ENCODE measurements around the gene BLOC1S5. TPM values are rescaled to one million over a fixed set of nuclear protein-coding genes. Genes with fewer than 3 reads are reported as not detected.
A peak's percentile ranks its signal among the peaks of the same experiment; 100 is the strongest.

Gene BLOC1S5, protein sequence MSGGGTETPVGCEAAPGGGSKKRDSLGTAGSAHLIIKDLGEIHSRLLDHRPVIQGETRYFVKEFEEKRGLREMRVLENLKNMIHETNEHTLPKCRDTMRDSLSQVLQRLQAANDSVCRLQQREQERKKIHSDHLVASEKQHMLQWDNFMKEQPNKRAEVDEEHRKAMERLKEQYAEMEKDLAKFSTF
- 9.7 and 15.7 TPM in 2 replicates for total RNA-seq

DNA sequence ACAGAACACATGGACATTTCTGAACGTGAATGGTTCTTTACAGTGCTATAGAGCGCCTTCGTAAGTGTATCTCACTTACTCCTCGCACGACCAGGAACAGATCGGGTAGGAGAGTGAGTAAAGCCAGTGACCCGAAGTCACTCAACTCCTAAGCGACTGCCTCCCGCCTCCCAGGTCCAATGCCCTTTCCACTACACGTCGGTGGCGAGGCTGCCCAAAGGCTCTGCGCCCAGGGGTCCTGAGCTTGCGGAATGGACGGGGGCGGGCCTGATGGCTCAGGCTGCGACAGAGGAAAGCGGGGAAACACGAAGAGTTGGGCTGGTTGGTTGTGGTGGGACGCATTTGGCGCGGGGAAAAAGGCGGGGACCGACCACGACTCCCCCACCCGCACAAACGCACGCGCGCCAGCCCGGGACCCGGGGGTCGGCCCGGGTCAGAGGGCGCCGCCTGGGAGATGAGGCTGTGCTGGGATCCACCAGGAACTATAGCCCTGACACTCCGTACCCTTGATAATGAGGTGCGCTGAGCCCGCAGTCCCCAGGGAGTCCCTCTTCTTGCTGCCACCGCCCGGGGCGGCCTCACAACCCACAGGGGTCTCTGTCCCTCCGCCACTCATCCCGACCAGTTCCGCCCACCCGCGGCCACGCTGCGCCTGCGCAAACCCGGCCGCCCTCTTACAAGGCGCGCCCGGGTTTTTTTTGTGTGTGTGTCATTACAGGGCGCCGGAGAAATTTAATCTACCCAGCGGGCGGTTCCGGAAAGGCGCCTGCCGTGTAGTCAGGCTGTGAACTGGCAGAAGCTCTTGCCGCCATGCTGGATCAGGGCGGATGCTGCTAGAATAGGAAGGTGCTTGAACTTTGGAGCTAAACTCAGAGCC is at the start of gene BLOC1S5:
BLOC1S5 (minus strand) TSS at position 629 of the 877 bp plus-strand sequence; CDS start at position 616, 13 bp downstream.
- TF ChIP-seq, protein P1, sequence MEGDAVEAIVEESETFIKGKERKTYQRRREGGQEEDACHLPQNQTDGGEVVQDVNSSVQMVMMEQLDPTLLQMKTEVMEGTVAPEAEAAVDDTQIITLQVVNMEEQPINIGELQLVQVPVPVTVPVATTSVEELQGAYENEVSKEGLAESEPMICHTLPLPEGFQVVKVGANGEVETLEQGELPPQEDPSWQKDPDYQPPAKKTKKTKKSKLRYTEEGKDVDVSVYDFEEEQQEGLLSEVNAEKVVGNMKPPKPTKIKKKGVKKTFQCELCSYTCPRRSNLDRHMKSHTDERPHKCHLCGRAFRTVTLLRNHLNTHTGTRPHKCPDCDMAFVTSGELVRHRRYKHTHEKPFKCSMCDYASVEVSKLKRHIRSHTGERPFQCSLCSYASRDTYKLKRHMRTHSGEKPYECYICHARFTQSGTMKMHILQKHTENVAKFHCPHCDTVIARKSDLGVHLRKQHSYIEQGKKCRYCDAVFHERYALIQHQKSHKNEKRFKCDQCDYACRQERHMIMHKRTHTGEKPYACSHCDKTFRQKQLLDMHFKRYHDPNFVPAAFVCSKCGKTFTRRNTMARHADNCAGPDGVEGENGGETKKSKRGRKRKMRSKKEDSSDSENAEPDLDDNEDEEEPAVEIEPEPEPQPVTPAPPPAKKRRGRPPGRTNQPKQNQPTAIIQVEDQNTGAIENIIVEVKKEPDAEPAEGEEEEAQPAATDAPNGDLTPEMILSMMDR (IDR thresholded peaks at IDR 0.05; ENCODE audit: insufficient read depth, low read length, severe bottlenecking): no peak
- FAIRE-seq (no peak), DNase-seq (ENCODE audit: low read depth) (peak; percentile 91)
- Histone ChIP-seq H3K4me3 (ENCODE audit: low read depth, low read length) (peak within 1 kb of the TSS; percentile 77), H3K27me3 (ENCODE audit: control insufficient read depth, insufficient read depth, low read length) (no peaks in the 10 kb centered on the region), H3K36me3 (ENCODE audit: control insufficient read depth, insufficient read depth, low read length) (no peaks in the 10 kb centered on the region)

DNA sequence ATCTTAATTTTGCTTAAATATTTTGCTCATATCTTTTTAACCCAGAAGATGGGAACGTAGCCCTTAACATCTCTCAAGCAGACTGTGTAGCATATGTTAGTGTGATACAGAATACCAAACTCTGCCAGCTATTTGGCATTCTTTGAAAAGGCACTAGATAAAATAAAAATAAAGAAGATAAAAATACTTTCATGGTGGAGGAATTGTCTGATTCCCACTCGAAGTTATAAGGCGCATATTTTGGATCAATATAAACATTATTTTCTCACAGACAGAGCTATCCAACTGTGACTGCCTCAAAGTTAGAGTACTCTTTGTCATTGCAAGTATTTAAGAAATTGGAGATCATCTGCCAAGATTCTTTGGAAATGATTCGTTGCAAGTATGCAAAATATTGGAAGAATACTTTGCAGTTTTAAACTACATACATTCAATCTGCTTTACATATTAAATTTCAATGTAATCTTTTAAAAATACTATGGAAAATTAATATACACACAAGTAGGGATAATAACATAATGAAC is 49.0 kb upstream of the BLOC1S5 start:
- no peak for DNase-seq (ENCODE audit: low read depth)
- no peak for FAIRE-seq
- TF ChIP-seq, protein P1 (IDR thresholded peaks at IDR 0.05; ENCODE audit: insufficient read depth, low read length, severe bottlenecking): no peak
- Histone ChIP-seq H3K27me3 (ENCODE audit: control insufficient read depth, insufficient read depth, low read length) (no peaks in the 10 kb centered on the region), H3K36me3 (ENCODE audit: control insufficient read depth, insufficient read depth, low read length) (no peaks in the 10 kb centered on the region), H3K4me3 (ENCODE audit: low read depth, low read length) (no peak overlapping the region)

DNA sequence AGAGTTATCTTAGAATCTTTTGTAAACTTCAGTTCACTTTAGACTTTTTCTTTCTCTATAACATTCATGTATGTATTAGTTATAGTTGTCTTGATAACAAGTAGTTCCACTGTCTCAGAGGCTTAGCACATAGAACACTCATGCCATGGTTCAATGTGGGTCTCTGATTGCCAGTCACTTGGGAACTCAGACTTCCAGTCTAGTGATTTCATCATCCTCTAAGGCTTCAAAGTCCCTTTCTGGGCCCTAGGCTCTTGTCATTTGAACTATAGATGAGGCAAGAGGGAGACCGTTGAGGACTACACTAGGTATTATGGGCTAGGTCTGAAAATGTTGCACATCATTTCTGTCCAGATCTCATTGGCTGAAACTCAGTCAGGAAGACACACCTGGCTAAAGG is 46.5 kb upstream of the BLOC1S5 start:
- Histone ChIP-seq H3K36me3 (ENCODE audit: control insufficient read depth, insufficient read depth, low read length) (no peaks in the 10 kb centered on the region), H3K27me3 (ENCODE audit: control insufficient read depth, insufficient read depth, low read length) (no peaks in the 10 kb centered on the region), H3K4me3 (ENCODE audit: low read depth, low read length) (no peak overlapping the region)
- TF ChIP-seq, protein P1 (IDR thresholded peaks at IDR 0.05; ENCODE audit: insufficient read depth, low read length, severe bottlenecking): no peak
- DNase-seq (ENCODE audit: low read depth) (no peak), FAIRE-seq (no peak)

DNA sequence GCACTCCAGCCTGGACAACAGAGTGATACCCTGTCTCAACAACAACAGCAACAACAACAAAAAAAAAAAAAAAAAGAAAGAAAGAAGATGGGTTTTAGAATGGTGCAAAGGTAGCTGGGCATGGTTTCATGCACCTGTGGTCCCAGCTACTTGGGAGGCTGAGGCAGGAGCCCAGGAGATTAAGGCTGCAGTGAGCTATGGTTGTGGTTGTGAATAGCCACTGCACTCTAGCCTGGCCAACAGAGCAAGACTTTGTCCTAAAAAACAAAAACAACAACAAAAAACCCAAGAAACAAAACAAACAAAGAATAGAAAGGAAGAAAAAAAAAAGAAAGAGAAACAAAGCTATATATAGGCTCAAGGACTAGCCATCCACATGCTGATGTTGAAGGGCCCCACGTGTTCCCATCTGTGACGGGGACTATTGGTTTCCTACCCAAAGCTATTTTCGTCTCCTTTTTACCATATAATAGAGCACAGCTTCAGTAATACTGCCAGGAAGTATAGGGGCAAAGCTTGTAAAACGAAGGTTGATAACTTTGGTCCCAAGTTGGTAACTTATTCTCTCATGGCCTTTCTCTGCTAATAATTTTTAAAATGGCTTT is 46.0 kb upstream of the BLOC1S5 start:
- FAIRE-seq (no peak), DNase-seq (ENCODE audit: low read depth) (no peak)
- Histone ChIP-seq H3K36me3 (ENCODE audit: control insufficient read depth, insufficient read depth, low read length) (no peaks in the 10 kb centered on the region), H3K4me3 (ENCODE audit: low read depth, low read length) (no peak overlapping the region), H3K27me3 (ENCODE audit: control insufficient read depth, insufficient read depth, low read length) (no peaks in the 10 kb centered on the region)
- TF ChIP-seq, protein P1 (IDR thresholded peaks at IDR 0.05; ENCODE audit: insufficient read depth, low read length, severe bottlenecking): no peak

DNA sequence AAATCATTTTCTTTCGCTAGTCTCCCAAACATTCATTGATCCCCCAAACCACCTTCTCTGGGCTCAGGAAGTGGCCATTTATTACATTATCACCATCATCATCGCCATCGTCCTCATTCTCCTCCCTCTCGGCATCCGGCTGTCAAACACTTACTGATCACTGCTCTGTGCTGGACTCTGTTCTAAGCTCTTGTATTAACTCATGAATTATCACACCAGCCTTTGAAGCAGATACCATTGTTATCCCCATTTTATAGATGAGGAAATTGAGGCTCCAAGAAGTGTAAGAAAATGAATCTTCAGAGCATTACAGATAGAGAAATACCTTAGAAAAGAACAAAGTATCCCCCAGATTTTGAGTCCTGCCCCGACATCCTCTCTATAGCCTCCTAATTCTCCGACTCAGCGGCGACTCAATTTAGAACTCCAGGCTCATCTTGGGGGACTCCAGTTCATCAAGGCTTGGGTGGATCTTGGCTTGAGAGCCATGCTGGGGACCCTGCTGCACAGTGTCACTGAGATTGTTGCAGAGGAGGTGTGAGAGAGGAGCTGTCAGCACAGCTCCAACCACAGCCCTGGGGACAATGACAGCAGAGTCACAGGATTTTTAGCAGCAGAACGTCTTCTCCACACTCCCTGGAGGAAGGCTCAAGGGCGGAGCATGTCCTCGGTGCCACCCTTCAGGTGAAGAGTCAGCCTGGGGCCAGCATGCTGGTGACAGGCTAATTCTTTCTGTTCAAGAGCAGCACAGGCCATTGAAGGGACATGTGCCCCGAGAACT is 44.8 kb upstream of the BLOC1S5 start:
- DNase-seq (ENCODE audit: low read depth) (no peak), FAIRE-seq (no peak)
- no peaks in the 10 kb centered on the region for H3K36me3 ChIP-seq (ENCODE audit: control insufficient read depth, insufficient read depth, low read length)
- TF ChIP-seq, protein P1 (IDR thresholded peaks at IDR 0.05; ENCODE audit: insufficient read depth, low read length, severe bottlenecking): no peak
- no peak overlapping the region for H3K4me3 ChIP-seq (ENCODE audit: low read depth, low read length)
- no peaks in the 10 kb centered on the region for H3K27me3 ChIP-seq (ENCODE audit: control insufficient read depth, insufficient read depth, low read length)

Data from bronchial epithelial cell (primary cell).